DND-41 (cell line): Measurements from ENCODE around the gene SYNDIG1.

Experiments
- CTCF ChIP-seq: IDR thresholded peaks from 2 replicates; pipeline ENCODE4 v1.5.1; 2012; ENCODE audit warnings: borderline replicate concordance, low read length, moderate library complexity, mild to moderate bottlenecking; ENCODE audit not compliant: poor library complexity, severe bottlenecking; ENCODE audit errors: extremely low read depth
- EZH2 ChIP-seq: IDR thresholded peaks from 3 replicates; pipeline ENCODE4 v1.6.1; 2012; ENCODE audit warnings: borderline replicate concordance, low read depth, mild to moderate bottlenecking, moderate library complexity, low read length, inconsistent platforms; ENCODE audit not compliant: severe bottlenecking

GRCh38 chr20:24431279-24432045 is 38.0 kb upstream of the SYNDIG1 start:
- TF ChIP-seq CTCF, result no peak
- TF ChIP-seq EZH2, result no peak
